ENCODE results near the gene SLC26A3.

DNA sequence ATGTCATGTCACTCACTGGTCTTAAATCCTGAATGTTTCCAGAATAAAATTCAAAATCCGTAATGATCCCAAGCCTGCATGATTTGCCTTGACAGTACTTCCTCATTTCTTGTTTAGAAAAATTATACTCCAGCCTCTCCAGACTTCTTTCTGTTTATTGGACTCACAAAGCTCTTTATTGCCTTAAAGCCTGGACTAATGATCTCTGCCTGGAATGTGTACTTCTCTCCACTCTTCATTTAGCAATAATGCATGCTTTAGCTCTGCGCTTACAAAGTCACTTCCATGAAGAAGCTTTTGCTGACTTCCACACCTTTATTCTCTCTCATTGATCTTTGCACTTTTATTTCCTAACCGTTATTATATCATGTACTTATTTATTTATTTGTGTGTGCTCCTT, 27.4 kb upstream of the SLC26A3 start:
- TF ChIP-seq POLR2A (IDR thresholded peaks at IDR 0.05; ENCODE audit: low read depth) (no peak), EP300 (IDR thresholded peaks at IDR 0.05) (no peak)
- TF ChIP-seq, protein P1, sequence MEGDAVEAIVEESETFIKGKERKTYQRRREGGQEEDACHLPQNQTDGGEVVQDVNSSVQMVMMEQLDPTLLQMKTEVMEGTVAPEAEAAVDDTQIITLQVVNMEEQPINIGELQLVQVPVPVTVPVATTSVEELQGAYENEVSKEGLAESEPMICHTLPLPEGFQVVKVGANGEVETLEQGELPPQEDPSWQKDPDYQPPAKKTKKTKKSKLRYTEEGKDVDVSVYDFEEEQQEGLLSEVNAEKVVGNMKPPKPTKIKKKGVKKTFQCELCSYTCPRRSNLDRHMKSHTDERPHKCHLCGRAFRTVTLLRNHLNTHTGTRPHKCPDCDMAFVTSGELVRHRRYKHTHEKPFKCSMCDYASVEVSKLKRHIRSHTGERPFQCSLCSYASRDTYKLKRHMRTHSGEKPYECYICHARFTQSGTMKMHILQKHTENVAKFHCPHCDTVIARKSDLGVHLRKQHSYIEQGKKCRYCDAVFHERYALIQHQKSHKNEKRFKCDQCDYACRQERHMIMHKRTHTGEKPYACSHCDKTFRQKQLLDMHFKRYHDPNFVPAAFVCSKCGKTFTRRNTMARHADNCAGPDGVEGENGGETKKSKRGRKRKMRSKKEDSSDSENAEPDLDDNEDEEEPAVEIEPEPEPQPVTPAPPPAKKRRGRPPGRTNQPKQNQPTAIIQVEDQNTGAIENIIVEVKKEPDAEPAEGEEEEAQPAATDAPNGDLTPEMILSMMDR (IDR thresholded peaks at IDR 0.05) = no peak
